HG03025 (cell line): ENCODE data around the gene ZNF177.
"Not testable (repeated sequence)": the region's sequence is repeated elsewhere in the genome, so short reads cannot be mapped to it uniquely, and the experiment has no call there.

Experiments used
- ATAC-seq: cut with Tn5 transposase; IDR thresholded peaks from one replicate; pipeline ENCODE4 v1.9.1; 2021; ENCODE audit warnings: mild to moderate bottlenecking, moderate library complexity; ENCODE audit not compliant: unreplicated experiment, low FRiP score

Gene ZNF177

DNA sequence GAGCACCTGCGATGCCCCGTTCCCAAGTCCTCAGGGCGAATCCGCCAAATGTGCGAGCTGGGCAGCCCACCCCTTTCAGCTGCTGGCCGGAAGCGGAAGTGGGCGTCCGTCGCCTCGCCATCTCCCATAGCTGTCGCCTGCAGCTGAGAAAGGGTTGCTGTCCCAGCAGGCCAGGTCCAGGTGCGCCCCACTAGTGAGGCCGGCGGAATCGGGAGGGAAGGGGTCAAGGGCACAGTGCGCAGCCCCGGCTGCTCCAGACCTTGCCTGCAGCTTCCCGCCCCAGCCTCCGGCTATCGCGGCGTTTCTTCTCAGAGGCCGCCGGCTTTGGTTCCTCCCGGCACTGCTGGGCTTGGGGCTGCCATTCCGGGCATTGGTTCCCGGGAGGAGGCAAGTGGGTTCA, at the start of gene ZNF177:
Gene ZNF177, plus strand, starts transcription at position 109 of the 400 bp plus-strand sequence. CDS start 15,299 bp downstream, outside the sequence.
- no peak for ATAC-seq

DNA sequence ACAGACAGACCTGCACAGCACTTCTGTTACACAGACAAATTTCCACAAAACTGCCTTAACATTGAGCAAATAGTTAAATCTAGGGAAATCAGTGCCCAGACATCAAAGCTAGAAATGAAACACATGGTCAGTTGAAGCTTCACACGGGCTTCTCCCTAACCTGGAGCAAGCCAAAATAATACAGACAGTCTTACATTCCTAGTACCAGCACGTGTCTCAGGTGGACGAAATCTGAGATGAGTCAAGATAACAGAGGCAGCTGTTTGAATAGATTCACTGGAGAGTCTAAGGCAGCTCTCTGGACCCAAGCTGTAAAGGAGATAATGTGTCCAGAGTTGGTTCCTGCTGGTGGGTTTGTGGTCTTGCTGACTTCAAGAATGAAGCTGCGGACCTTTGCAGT, 49.1 kb upstream of the ZNF177 start:
- ATAC-seq, result no peak

DNA sequence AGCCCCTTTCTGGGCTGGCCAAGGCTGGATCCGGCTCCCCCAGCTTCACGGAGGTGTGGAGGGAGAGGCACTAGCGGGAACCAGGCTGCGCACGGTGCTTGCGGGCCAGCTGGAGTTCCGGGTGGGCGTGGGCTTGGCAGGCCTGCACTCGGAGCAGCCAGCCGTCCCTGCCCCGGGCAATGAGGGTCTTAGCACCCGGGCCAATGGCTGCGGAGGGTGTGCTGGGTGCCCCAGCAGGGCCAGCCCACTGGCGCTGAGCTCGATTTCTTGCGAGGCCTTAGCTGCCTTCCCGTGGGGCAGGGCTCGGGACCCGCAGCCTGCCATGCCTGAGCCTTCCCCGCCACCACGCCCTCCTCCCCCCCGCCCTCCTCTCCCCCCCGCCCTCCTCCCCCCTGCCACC, 41.5 kb upstream of the ZNF177 start:
- no peak for ATAC-seq

- ATAC-seq, result not testable (repeated sequence)
Measured at GRCh38 chr19:9321756-9322155, 41.1 kb upstream of the ZNF177 start.

- ATAC-seq, result not testable (repeated sequence)
Measured at GRCh38 chr19:9322201-9322600, 40.6 kb upstream of the ZNF177 start.

DNA sequence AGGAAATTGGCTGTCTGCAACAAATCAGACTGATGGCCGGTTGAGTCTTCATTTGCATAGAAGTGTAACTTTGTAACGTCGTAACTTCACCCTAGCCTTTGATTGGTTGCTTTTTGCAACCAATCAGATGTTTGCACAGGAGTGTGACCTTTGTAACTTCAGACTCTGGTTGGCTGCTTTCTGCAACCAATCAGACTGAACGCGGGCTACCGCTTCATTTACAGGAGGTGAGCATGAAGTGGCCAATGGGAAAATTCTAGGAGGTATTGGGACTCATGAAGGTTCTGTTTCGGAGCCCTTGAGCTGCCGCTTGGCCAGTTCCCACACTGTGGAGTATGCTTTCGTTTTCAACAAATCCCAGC, 39.3 kb upstream of the ZNF177 start:
- ATAC-seq, result peak; percentile 29

DNA sequence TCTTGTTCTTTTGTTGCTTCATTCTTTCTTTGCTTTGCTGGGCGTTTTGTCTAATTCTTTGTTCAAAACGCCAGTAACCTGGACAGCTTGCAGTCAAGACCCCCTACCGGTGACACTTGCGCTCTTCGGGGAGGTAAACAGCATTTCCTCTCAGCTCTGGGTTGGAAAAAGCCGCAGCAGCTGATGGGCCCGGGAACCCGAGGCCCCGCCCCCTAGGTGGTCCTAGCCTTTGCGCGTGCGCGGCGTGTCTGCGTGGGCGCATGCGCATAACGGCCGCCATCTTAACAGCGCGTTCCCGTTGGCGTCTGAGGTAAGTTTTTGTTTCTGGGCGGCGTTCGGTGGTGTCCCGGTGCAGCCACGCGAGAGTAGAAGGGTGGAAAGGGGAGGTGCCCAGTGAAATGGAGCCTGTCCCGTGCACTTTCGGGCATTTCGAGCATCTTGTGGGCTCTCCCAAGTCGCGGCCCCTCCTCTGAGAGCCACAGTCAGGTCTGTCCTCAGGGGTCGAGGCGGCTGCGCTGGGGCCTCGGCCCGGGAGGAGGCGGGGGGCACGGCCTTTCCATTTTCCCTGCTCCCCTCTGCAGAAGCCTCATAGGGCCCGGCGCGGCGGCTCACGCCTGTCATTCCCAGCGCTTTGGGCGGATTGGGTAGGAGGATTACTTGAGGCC, 38.8 kb upstream of the ZNF177 start, which contains the start of gene ZNF559:
Gene ZNF559, plus strand, starts transcription at position 261 of the 665 bp plus-strand sequence. CDS start 14,371 bp downstream, outside the sequence.
- peak; percentile 88 for ATAC-seq

- no peak for ATAC-seq
Measured at GRCh38 chr19:9324584-9324962, 38.2 kb upstream of the ZNF177 start.

DNA sequence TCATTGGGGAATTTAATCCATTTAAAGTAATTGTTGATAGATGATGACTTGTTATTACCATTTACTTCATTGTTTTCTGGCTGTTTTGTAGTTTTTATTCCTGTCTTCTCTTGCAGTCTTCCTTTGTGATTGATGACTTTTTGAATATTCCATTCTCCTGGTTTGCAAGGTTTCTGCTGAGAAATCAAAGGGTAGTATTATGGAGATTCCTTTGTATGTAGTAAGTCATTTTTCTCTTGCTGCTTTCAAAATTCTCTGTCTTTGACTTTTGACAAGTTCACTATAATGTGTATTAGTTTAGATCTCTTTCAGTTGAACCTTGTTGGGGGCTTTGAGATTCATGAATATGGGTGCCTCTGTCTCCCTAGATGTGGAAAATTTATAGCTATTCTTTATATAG, 32.8 kb upstream of the ZNF177 start:
- ATAC-seq, result no peak

- ATAC-seq, result no peak
Measured at GRCh38 chr19:9342610-9343304, 20.1 kb upstream of the ZNF177 start.

DNA sequence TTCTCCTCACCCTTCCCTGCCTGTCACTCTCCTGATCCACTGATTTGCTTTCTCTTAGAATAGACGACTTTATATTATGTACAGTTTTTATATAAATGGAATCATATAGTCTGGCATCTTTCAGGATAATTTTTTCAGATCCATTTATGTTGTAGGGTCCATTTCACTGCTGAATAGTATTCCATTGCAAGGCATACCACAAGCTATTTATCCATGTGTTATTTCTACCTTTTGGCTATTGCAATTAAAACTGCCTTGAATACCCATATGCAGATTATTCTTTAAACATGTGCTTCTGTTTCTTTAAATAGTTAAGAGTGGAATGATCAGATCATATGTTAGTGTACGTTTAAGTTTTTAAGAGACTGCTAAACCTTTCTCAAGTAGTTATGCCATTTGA, 17.8 kb upstream of the ZNF177 start:
- ATAC-seq, result no peak

- no peak for ATAC-seq
Measured at GRCh38 chr19:9348253-9348652, 14.6 kb upstream of the ZNF177 start.

- no peak for ATAC-seq
Measured at GRCh38 chr19:9348671-9349070, 14.1 kb upstream of the ZNF177 start.

DNA sequence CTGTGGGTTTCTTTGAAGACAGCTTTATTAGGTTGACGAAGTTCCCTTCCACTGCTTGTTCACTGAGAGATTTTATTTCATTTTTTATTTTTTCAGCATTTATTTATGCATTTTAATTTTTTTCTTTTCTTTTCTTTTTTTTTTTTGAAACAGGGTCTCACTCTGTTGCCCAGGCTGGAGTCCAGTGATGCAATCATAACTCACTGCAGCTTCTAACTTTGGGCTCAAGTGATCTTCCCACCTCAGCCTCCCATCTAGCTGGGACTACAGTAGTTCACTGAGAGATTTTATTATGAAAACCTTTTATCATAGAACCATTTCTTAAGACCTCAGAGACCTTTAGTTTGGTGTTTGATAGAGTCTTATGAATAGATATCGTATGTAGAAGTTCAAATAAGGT, 10.3 kb upstream of the ZNF177 start:
- ATAC-seq, result no peak

DNA sequence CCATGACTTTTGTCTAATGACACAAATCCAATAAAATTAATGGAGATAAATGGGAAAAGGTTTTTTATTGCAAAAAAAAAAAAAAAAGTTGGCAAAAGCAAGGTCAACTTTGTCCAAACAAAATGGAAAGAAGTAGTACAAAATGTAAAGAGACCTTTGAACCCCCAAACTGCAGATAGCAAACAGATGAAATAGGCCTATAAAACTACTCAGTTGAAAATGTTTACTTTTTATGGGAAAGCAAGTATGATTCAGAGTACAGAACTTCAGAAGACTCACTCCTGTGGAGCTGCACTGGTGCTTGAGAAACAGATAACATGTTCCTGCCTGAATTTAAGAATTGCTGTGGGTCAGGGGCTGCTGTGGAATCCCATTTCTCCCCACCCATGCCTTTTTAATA, 9.8 kb upstream of the ZNF177 start:
- no peak for ATAC-seq

DNA sequence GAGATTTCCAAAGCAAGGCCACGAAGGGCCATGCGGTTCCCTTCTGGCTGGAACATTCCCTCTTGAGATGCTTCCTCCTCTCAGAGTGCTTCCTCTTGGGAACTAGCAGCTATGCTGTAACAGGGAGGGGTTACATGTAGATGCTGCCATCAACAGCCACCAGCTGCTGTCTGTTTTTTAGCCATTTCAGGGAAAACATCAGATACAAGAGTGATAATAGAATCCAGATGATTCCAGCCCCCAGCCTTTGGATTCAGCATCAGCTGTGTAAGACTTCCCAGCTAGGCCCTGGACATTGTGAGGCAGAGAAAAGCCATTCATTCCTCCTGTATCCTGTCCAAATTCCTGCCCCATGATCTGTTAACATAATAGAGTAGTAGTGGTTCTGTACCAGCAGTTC, 8.2 kb upstream of the ZNF177 start:
- no peak for ATAC-seq

DNA sequence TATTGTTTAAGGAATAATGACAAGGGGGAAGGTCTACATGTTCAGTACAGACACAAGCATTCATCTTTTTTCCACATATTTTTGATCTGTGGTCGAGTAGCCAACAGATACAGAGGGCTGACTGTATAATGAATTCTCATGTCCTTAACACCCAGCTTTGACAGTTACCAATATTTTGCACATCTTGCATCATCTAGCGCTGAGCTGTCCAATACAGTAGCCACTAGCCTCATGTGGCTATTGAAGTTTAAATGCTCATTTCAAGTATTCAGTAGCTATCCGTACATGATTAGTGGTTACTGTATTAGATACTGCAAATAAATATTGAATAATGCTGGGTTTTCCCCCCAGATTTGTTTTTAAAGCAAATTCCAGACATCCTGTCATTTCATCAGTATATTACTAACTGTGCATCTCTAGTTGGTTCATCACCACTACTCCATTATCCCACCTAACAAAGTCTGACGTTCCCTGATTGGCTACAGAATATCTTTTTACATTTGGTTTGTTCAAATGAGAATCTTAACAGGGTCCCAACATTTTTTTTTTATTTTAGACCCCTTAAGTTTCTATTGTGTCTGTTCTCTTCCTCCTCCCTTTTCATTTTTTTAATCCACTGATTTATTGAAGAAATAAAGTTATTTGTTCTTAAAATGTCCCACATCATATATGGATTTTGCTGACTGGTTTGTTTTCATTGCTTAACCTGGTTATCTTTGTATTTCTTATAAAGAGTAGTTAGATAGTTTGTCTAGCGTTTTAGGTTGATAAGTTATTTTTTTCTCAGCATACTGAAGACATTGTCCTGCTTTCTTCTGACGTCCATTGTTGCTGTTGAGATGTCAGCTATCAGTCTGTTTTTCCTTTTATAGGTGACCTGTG, 8.2 kb downstream of the ZNF177 start:
- ATAC-seq, result no peak

DNA sequence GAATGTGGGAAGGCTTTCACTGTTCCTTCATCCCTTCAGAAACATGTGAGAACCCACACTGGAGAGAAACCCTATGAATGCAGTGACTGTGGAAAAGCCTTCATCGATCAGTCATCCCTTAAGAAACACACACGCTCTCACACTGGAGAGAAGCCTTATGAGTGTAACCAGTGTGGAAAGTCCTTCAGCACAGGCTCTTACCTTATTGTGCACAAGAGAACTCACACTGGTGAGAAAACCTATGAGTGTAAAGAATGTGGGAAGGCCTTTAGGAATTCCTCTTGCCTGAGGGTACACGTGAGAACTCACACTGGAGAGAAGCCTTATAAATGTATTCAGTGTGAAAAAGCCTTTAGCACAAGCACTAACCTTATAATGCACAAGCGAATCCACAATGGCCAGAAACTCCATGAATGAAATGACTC, 18.6 kb downstream of the ZNF177 start:
- ATAC-seq, result no peak

GRCh38 chr19:9406798-9407352, 44.1 kb downstream of the ZNF177 start:
- ATAC-seq, result no peak

DNA sequence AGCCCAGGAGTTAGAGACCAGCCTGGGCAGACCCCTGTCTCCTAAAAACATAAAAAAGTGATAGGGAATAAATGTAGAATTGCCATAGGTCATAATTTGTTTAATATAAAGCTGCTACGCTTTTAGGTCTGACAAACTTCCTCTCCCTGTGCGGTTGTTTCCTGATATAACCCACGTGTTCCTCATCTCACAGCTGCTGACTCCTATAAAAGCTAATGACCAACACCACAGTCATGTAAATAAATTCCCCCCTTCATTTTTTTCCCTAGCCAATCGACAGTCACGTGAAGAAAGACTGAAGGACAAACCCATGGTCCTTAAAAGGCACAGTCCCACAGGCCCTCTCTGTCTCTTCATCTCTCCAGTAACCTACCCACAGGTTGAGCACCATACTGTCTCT, 45.0 kb downstream of the ZNF177 start:
- no peak for ATAC-seq
